Gastroesophageal sphincter (tissue), 4 donors: ENCODE results near the gene SARS1. TPM values are rescaled to one million over a fixed set of nuclear protein-coding genes. Genes with fewer than 3 reads are reported as not detected.
"Not testable (repeated sequence)": the region's sequence is repeated elsewhere in the genome, so short reads cannot be mapped to it uniquely, and the experiment has no call there.

Source experiments
- ATAC-seq: fragments of 150-250 bp; one replicate; pipeline ENCODE4 v1.9.1; 2016; ENCODE audit warnings: mild to moderate bottlenecking, moderate library complexity
- H3K27ac ChIP-seq, 4 donors: fragments of 200-600 bp; sonication (generic) in 3 of 4; 1 replicate in 3 of 4; 2 replicates in 1 of 4; pipeline ENCODE4 v1.5.1; 2016 to 2019
- H3K27me3 ChIP-seq: fragments of 200-600 bp; sonication (generic); one replicate; pipeline ENCODE4 v1.5.1; 2019
- H3K36me3 ChIP-seq, 2 donors: fragments of 200-600 bp; sonication (generic); one replicate each; pipeline ENCODE4 v1.5.1; 2019; ENCODE audit warnings: control low read depth in 1 of 2
- H3K4me1 ChIP-seq, 3 donors: fragments of 200-600 bp; sonication (generic); 1 replicate in 2 of 3; 2 replicates in 1 of 3; pipeline ENCODE4 v1.5.1; 2016 to 2019; ENCODE audit warnings: control low read depth in 2 of 3
- H3K4me3 ChIP-seq, 2 donors: fragments of 200-600 bp; sonication (generic); one replicate each; pipeline ENCODE4 v1.5.1; 2019; ENCODE audit warnings: mild to moderate bottlenecking in 1 of 2, moderate library complexity in 1 of 2
- H3K9me3 ChIP-seq, 3 donors: fragments of 200-600 bp; sonication (generic); one replicate each; pipeline ENCODE4 v1.5.1; 2017 to 2019; ENCODE audit warnings: control low read depth in 2 of 3
- CTCF ChIP-seq, 4 experiments: fragments of 200-600 bp in 2 of 4; fragments of 450-650 bp in 2 of 4; sonication (generic) in 1 of 4; IDR thresholded peaks; one replicate each; pipeline ENCODE4 v1.5.1; 2017 to 2019; ENCODE audit warnings: antibody characterized with exemption in 4 of 4, mild to moderate bottlenecking in 2 of 4, moderate library complexity in 2 of 4
- EP300 ChIP-seq: sonication (generic); formaldehyde crosslinking; IDR thresholded peaks from one replicate; pipeline ENCODE4 v1.6.1; 2017; ENCODE audit warnings: antibody characterized with exemption, mild to moderate bottlenecking
- POLR2A ChIP-seq, 2 donors: fragments of 450-650 bp; IDR thresholded peaks; one replicate each; pipeline ENCODE4 v1.6.1; 2017; ENCODE audit warnings: antibody characterized with exemption in 2 of 2, mild to moderate bottlenecking in 2 of 2, moderate library complexity in 1 of 2
- POLR2AphosphoS5 ChIP-seq: sonication (generic); formaldehyde crosslinking; IDR thresholded peaks from one replicate; pipeline ENCODE4 v1.6.1; 2017; ENCODE audit warnings: antibody characterized with exemption
- WGBS, 2 donors: methylation state at CpG; one replicate each; pipeline ENCODE4 v1.1.5; 2018; ENCODE audit warnings: low coverage in 1 of 2; 5-methylcytosine and 5-hydroxymethylcytosine counted together
- total RNA-seq, 4 donors: library from RNA; depleted of rRNA; stranded (reverse); fragments of >200 nt; gene quantifications; one replicate each; pipeline ENCODE4 v1.1.0, GENCODE V29; 2016

Gene SARS1
- total RNA-seq, 4 donors from 2014 or later, result 154 to 187 (median 158) TPM

GRCh38 chr1:109281680-109282496 is 68.2 kb downstream of the SARS1 start:
- peaks cover 0 to 70% (median 21%) of the 10 kb centered on the region in 3 donors for H3K4me1 ChIP-seq
- H3K27ac ChIP-seq, result peak overlapping the region in 3 of 4 donors; percentile 87 to 92 (median 88)
- H3K27me3 ChIP-seq, result no peaks in the 10 kb centered on the region

GRCh38 chr1:109282497-109282951 is 68.8 kb downstream of the SARS1 start:
- TF ChIP-seq CTCF (IDR thresholded peaks at IDR 0.05), result no peak
- TF ChIP-seq POLR2AphosphoS5, result no peak
- TF ChIP-seq POLR2A (IDR thresholded peaks at IDR 0.05), result no peak
- no peak for TF ChIP-seq EP300
- ATAC-seq, result no peak
- 7 to 12% methylated on average over 3 to 7 of the region's 10 CpGs for WGBS, 2 donors

More at GRCh38 chr1:109281680-109282496, 68.2 kb downstream of the SARS1 start:
- peaks cover 0 to 21% of the 10 kb centered on the region in 2 donors for H3K36me3 ChIP-seq
- WGBS, 2 donors, result 24 to 51% methylated on average over 3 to 5 of the region's 28 CpGs
- TF ChIP-seq POLR2A (IDR thresholded peaks at IDR 0.05), result no peak
- no peak for TF ChIP-seq POLR2AphosphoS5
- TF ChIP-seq CTCF (IDR thresholded peaks at IDR 0.05), result no peak
- TF ChIP-seq EP300, result no peak
- no peaks in the 10 kb centered on the region for H3K9me3 ChIP-seq
- ATAC-seq, result no peak
- H3K4me3 ChIP-seq, result peak overlapping the region; percentile 36 to 65

GRCh38 chr1:109282952-109283747 is 69.4 kb downstream of the SARS1 start, which contains the start of gene PSRC1:
Gene PSRC1 (minus strand): TSS chr1:109283145.
- TF ChIP-seq POLR2AphosphoS5 (peak; percentile 92), CTCF (IDR thresholded peaks at IDR 0.05) (peak in 3 of 4 experiments; percentile 69 to 88 (median 73)), EP300 (no peak), POLR2A (IDR thresholded peaks at IDR 0.05) (peak; percentile 60 to 69)
- peak within 1 kb of the TSS; percentile 76 to 92 (median 88) for H3K27ac ChIP-seq
- no peaks in the 10 kb centered on the region for H3K9me3 ChIP-seq
- H3K4me3 ChIP-seq, result peak within 1 kb of the TSS; percentile 36 to 65
- H3K36me3 ChIP-seq, result peaks cover 0 to 21% of the 10 kb centered on the region in 2 donors
- H3K27me3 ChIP-seq, result no peaks in the 10 kb centered on the region
- peaks cover 0 to 57% (median 21%) of the 10 kb centered on the region in 3 donors for H3K4me1 ChIP-seq
- WGBS, 2 donors, result 1 to 5% methylated on average over 6 to 12 of the region's 56 CpGs
- peak; percentile 100 for ATAC-seq

More at GRCh38 chr1:109282497-109282951, 68.8 kb downstream of the SARS1 start:
- Histone ChIP-seq H3K27ac (peak overlapping the region in 3 of 4 donors; percentile 87 to 92 (median 88)), H3K4me1 (peaks cover 0 to 63% (median 21%) of the 10 kb centered on the region in 3 donors), H3K9me3 (no peaks in the 10 kb centered on the region), H3K36me3 (peaks cover 0 to 21% of the 10 kb centered on the region in 2 donors), H3K4me3 (peak overlapping the region; percentile 36 to 65), H3K27me3 (no peaks in the 10 kb centered on the region)

- TF ChIP-seq CTCF (IDR thresholded peaks at IDR 0.05) (no peak), POLR2A (IDR thresholded peaks at IDR 0.05) (no peak), POLR2AphosphoS5 (no peak), EP300 (no peak)
- Histone ChIP-seq H3K9me3 (no peaks in the 10 kb centered on the region), H3K4me1 (peaks cover 0 to 51% (median 21%) of the 10 kb centered on the region in 3 donors), H3K36me3 (peaks cover 0 to 21% of the 10 kb centered on the region in 2 donors), H3K4me3 (peak overlapping the region; percentile 36 to 65), H3K27ac (peak overlapping the region; percentile 76 to 92 (median 88)), H3K27me3 (no peaks in the 10 kb centered on the region)
- 6 to 39% methylated on average over 8 to 17 of the region's 17 CpGs for WGBS, 2 donors
- ATAC-seq, result peak; percentile 0
Observed at GRCh38 chr1:109283748-109284600, 70.3 kb downstream of the SARS1 start.

GRCh38 chr1:109286762-109287161 is 73.0 kb downstream of the SARS1 start:
- H3K27me3 ChIP-seq, ATAC-seq, H3K4me3 ChIP-seq, H3K9me3 ChIP-seq, H3K27ac ChIP-seq, H3K36me3 ChIP-seq: not testable (repeated sequence)
- 60 to 78% methylated on average over 2 to 5 of the region's 5 CpGs for WGBS, 2 donors
- peaks cover 0 to 31% (median 18%) of the 10 kb centered on the region in 3 donors for H3K4me1 ChIP-seq
